Adipose tissue (tissue), 3 donors: ENCODE data around the gene ADTRP. TPM values are rescaled to one million over a fixed set of nuclear protein-coding genes. Genes with fewer than 3 reads are reported as not detected.

Source experiments
- H3K27ac ChIP-seq: one replicate; pipeline ENCODE4 v1.5.1; 2013; ENCODE audit warnings: low read depth, low read length
- WGBS, 3 donors: extraction: QIAGEN DNeasy Blood & Tissue Kit; methylation state at CpG; one replicate each; pipeline ENCODE4 v1.1.7; 2013; 5-methylcytosine and 5-hydroxymethylcytosine counted together
- polyA plus RNA-seq, 3 donors: library from polyadenylated mRNA; stranded (reverse); fragments of 200-250 nt; gene quantifications; one replicate each; pipeline ENCODE4 v1.2.3, GENCODE V29; 2013
- donor health status: healthy with polysubstance abuse.
- donor health status: Bipolar disorder and iron deficiency.
- donor health status: healthy.

ADTRP gene
- 1 to 10 TPM in 2 of 3 donors, under 1 TPM in 1; 0.18 to 2.3 (median 1.1) TPM for polyA plus RNA-seq

- no peak within 1 kb of the TSS for H3K27ac ChIP-seq
These were observed at the start of gene ADTRP for GRCh38 chr6:11778648-11779328. TSS of gene ADTRP (minus strand) at chr6:11778803. CDS start at chr6:11778759, 44 bp downstream.

GRCh38 chr6:11826779-11827178, 48.2 kb upstream of the ADTRP start:
- no peak overlapping the region for H3K27ac ChIP-seq
- WGBS, 3 donors, result 80 to 95% (median 89%) methylated on average over 8 of the region's 8 CpGs

More at GRCh38 chr6:11778648-11779328, at the start of gene ADTRP:
- 50 to 75% (median 56%) methylated on average over 8 of the region's 8 CpGs for WGBS, 3 donors

GRCh38 chr6:11824986-11825385, 46.4 kb upstream of the ADTRP start:
- WGBS, 3 donors, result 74 to 83% (median 80%) methylated on average over 4 of the region's 4 CpGs

GRCh38 chr6:11822346-11822745, 43.7 kb upstream of the ADTRP start:
- 24 to 47% (median 40%) methylated on average over 5 of the region's 5 CpGs for WGBS, 3 donors

More at GRCh38 chr6:11824986-11825385, 46.4 kb upstream of the ADTRP start:
- no peak overlapping the region for H3K27ac ChIP-seq

GRCh38 chr6:11821781-11822180, 43.2 kb upstream of the ADTRP start:
- WGBS, 3 donors, result 84 to 94% (median 91%) methylated on average over 3 of the region's 3 CpGs
- H3K27ac ChIP-seq, result no peak overlapping the region

More at GRCh38 chr6:11822346-11822745, 43.7 kb upstream of the ADTRP start:
- no peak overlapping the region for H3K27ac ChIP-seq

- 81 to 92% (median 88%) methylated on average over 4 of the region's 4 CpGs for WGBS, 3 donors
- no peak overlapping the region for H3K27ac ChIP-seq
These were observed 42.2 kb upstream of the ADTRP start for GRCh38 chr6:11820821-11821220.

GRCh38 chr6:11819486-11819885, 40.9 kb upstream of the ADTRP start:
- no peak overlapping the region for H3K27ac ChIP-seq
- 97 to 100% (median 97%) methylated on average over 3 of the region's 3 CpGs for WGBS, 3 donors

GRCh38 chr6:11815231-11815630, 36.6 kb upstream of the ADTRP start:
- 79 to 88% (median 88%) methylated on average over 1 of the region's 1 CpG for WGBS, 3 donors
- no peak overlapping the region for H3K27ac ChIP-seq

- H3K27ac ChIP-seq, result no peak overlapping the region
- WGBS, 3 donors, result 73 to 97% (median 90%) methylated on average over 4 of the region's 4 CpGs
These were observed 36.2 kb upstream of the ADTRP start for GRCh38 chr6:11814819-11815218.

- no peak overlapping the region for H3K27ac ChIP-seq
- WGBS, 3 donors, result 60 to 71% (median 67%) methylated on average over 2 of the region's 2 CpGs
These were observed 35.5 kb upstream of the ADTRP start for GRCh38 chr6:11814106-11814505.

- no peak overlapping the region for H3K27ac ChIP-seq
- WGBS, 3 donors, result 62 to 80% (median 76%) methylated on average over 4 of the region's 4 CpGs
These were observed 35.0 kb upstream of the ADTRP start for GRCh38 chr6:11813606-11814005.

GRCh38 chr6:11812951-11813350, 34.3 kb upstream of the ADTRP start:
- 63 to 79% (median 65%) methylated on average over 2 of the region's 2 CpGs for whole genome bisulfite sequencing, 3 donors
- H3K27ac ChIP-seq, result no peak overlapping the region

- no peak overlapping the region for H3K27ac ChIP-seq
- WGBS, 3 donors, result 73 to 79% (median 77%) methylated on average over 1 of the region's 1 CpG
These were observed 33.8 kb upstream of the ADTRP start for GRCh38 chr6:11812439-11812838.

- no peak overlapping the region for H3K27ac ChIP-seq
- 61 to 82% (median 75%) methylated on average over 3 of the region's 3 CpGs for WGBS, 3 donors
These were observed 33.2 kb upstream of the ADTRP start for GRCh38 chr6:11811644-11812264.

GRCh38 chr6:11810854-11811643, 32.4 kb upstream of the ADTRP start:
- 56 to 79% (median 65%) methylated on average over 12 of the region's 12 CpGs for WGBS, 3 donors
- H3K27ac ChIP-seq, result no peak overlapping the region

- 0 to 29% (median 11%) methylated on average over 1 of the region's 1 CpG for WGBS, 3 donors
These were observed 31.5 kb upstream of the ADTRP start for GRCh38 chr6:11810039-11810541.

GRCh38 chr6:11808054-11808453, 29.5 kb upstream of the ADTRP start:
- 85 to 94% (median 91%) methylated on average over 8 of the region's 8 CpGs for WGBS, 3 donors
- H3K27ac ChIP-seq, result no peak overlapping the region

More at GRCh38 chr6:11810039-11810541, 31.5 kb upstream of the ADTRP start:
- H3K27ac ChIP-seq, result peak overlapping the region; percentile 44

- 82 to 86% (median 83%) methylated on average over 15 of the region's 15 CpGs for WGBS, 3 donors
These were observed 28.1 kb upstream of the ADTRP start for GRCh38 chr6:11806561-11807317.

More at GRCh38 chr6:11806561-11807317, 28.1 kb upstream of the ADTRP start:
- H3K27ac ChIP-seq, result no peak overlapping the region
